PC-3 (cell line): Measurements from ENCODE around the gene LCLAT1. TPM values are rescaled to one million over a fixed set of nuclear protein-coding genes. Genes with fewer than 3 reads are reported as not detected.
A peak's percentile ranks its signal among the peaks of the same experiment; 100 is the strongest.

ENCODE experiments used
- ATAC-seq: fragments of 200-7000 bp; cut with Tn5 transposase; 2 replicates; pipeline ENCODE4 v1.9.1; 2020; ENCODE audit warnings: mild to moderate bottlenecking, moderate library complexity
- BruUV-seq: library from RNA; stranded (reverse); fragments of 400-500 nt; replicated peaks from 2 replicates; lab custom pipeline; 2021; lab: Mats Ljungman, UMichigan
- CTCF ChIA-PET: fragments of 300-600 bp; sonication (Branson Sonifier 250); formaldehyde crosslinking; loops from one replicate; lab custom pipeline; 2022; ENCODE audit warnings: antibody characterized with exemption; lab: Charles Lee
- POLR2A ChIA-PET: fragments of 300-600 bp; sonication (Branson Sonifier 250); formaldehyde crosslinking; loops from one replicate; lab custom pipeline; 2022; ENCODE audit warnings: antibody characterized with exemption; ENCODE audit not compliant: unreplicated experiment; lab: Charles Lee
- DNase-seq: peaks from one replicate; pipeline ENCODE4 v3.0.0-alpha.2; 2015
- H2AFZ ChIP-seq: fragments of 300-600 bp; sonication (generic); 2 replicates; pipeline ENCODE4 v1.6.0; 2016; ENCODE audit warnings: antibody characterized with exemption, low read length
- H3F3A ChIP-seq: fragments of 300-600 bp; sonication (generic); one replicate; pipeline ENCODE4 v1.6.0; 2017; ENCODE audit warnings: antibody characterized with exemption, low read length, control low read depth, mild to moderate bottlenecking; ENCODE audit not compliant: unreplicated experiment
- H3K27ac ChIP-seq: fragments of 300-600 bp; sonication (generic); 2 replicates; pipeline ENCODE4 v1.5.1; 2016; ENCODE audit warnings: mild to moderate bottlenecking, low read length
- H3K27me3 ChIP-seq: fragments of 300-600 bp; sonication (generic); 2 replicates; pipeline ENCODE4 v1.6.1; 2016; ENCODE audit warnings: low read length, mixed read lengths
- H3K36me3 ChIP-seq: fragments of 300-600 bp; sonication (generic); 2 replicates; pipeline ENCODE4 v1.6.1; 2016; ENCODE audit warnings: low read depth, mixed run types, low read length, mixed read lengths
- H3K4me1 ChIP-seq: fragments of 300-600 bp; sonication (generic); 2 replicates; pipeline ENCODE4 v1.5.1; 2016; ENCODE audit warnings: low read length; ENCODE audit not compliant: insufficient read depth
- H3K4me2 ChIP-seq: fragments of 300-600 bp; sonication (generic); 2 replicates; pipeline ENCODE4 v1.6.0; 2016; ENCODE audit warnings: low read length
- H3K4me3 ChIP-seq: fragments of 300-600 bp; sonication (generic); 2 replicates; pipeline ENCODE4 v1.5.1; 2016; ENCODE audit warnings: mild to moderate bottlenecking, low read length, mixed read lengths
- H3K79me2 ChIP-seq: fragments of 300-600 bp; sonication (generic); 2 replicates; pipeline ENCODE4 v1.6.1; 2017; ENCODE audit warnings: low read length, mixed read lengths
- H3K9ac ChIP-seq: fragments of 300-600 bp; sonication (generic); 2 replicates; pipeline ENCODE4 v1.6.0; 2016; ENCODE audit warnings: mild to moderate bottlenecking, low read length
- H3K9me2 ChIP-seq: fragments of 300-600 bp; sonication (generic); replicated peaks from 2 replicates; pipeline ENCODE4 v1.6.1; 2016; ENCODE audit warnings: mixed run types, low read length, mixed read lengths
- H3K9me3 ChIP-seq: fragments of 300-600 bp; sonication (generic); 2 replicates; pipeline ENCODE4 v1.6.1; 2016; ENCODE audit warnings: low read length, mixed read lengths
- H4K20me1 ChIP-seq: fragments of 300-600 bp; sonication (generic); 2 replicates; pipeline ENCODE4 v1.6.1; 2016; ENCODE audit warnings: low read length, mixed read lengths
- EZH2 ChIP-seq: fragments of 300-600 bp; sonication (generic); IDR thresholded peaks from one replicate; pipeline ENCODE4 v1.6.1; 2017; ENCODE audit warnings: antibody characterized with exemption, mild to moderate bottlenecking, low read length; ENCODE audit not compliant: unreplicated experiment
- EZH2phosphoT487 ChIP-seq: fragments of 300-600 bp; sonication (generic); IDR thresholded peaks from 2 replicates; pipeline ENCODE4 v1.6.1; 2018; ENCODE audit warnings: mild to moderate bottlenecking, antibody characterized with exemption, low read length, borderline replicate concordance
- intact Hi-C: fragments of 100-400 bp; cut with micrococcal nuclease; formaldehyde crosslinking; loops from 2 replicates; pipeline ENCODE4 v1.9.0; 2023
- total RNA-seq: library from RNA; depleted of rRNA; stranded (reverse); fragments of >200 nt; gene quantifications from 2 replicates; pipeline ENCODE4 v1.2.3, GENCODE V29; 2014
- TF ChIP-seq, protein P1 (sequence below): fragments of 300-600 bp; sonication (generic); conservative IDR thresholded peaks from 2 replicates; pipeline ENCODE4 v1.5.1; 2017; ENCODE audit warnings: antibody characterized with exemption, low read depth, mild to moderate bottlenecking, low read length

Gene LCLAT1
- total RNA-seq, 1 experiment from 2014 or later: 22.0 TPM

DNA sequence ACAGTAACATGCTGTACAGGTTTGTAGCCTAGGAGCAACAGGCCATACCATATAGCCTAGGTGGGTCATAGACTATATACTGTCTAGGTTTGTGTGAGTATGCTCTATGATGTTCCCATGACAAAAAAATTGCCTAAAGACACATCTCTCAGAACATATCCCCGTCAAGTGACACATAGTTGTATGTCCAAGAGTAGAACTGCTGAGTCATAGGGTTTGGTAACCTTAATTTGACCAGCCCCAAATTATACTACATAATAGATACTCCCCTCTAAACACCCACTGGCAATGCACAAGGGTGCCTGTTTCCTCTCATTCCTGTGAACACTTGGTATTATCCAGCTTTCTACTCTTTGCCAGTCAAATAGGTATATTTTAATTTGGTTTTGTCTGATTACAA is 161.6 kb downstream of the LCLAT1 start:
- no peak overlapping the region for H3K4me2 ChIP-seq
- no peak overlapping the region for H3K4me3 ChIP-seq
- intact Hi-C loops: no loop called here
- H4K20me1 ChIP-seq: no peaks in the 10 kb centered on the region
- no TSS peak for BruUV-seq
- TF ChIP-seq EZH2phosphoT487 (no peak), EZH2 (no peak)
- TF ChIP-seq, protein P1, sequence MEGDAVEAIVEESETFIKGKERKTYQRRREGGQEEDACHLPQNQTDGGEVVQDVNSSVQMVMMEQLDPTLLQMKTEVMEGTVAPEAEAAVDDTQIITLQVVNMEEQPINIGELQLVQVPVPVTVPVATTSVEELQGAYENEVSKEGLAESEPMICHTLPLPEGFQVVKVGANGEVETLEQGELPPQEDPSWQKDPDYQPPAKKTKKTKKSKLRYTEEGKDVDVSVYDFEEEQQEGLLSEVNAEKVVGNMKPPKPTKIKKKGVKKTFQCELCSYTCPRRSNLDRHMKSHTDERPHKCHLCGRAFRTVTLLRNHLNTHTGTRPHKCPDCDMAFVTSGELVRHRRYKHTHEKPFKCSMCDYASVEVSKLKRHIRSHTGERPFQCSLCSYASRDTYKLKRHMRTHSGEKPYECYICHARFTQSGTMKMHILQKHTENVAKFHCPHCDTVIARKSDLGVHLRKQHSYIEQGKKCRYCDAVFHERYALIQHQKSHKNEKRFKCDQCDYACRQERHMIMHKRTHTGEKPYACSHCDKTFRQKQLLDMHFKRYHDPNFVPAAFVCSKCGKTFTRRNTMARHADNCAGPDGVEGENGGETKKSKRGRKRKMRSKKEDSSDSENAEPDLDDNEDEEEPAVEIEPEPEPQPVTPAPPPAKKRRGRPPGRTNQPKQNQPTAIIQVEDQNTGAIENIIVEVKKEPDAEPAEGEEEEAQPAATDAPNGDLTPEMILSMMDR: no peak
- ATAC-seq (peak; percentile 15; the same call in 1 of the 2 replicates), DNase-seq (peak; percentile 29)
- no peak overlapping the region for H3K27ac ChIP-seq
- H3K79me2 ChIP-seq: no peaks in the 10 kb centered on the region
- ChIA-PET POLR2A (no interaction called here), CTCF (interaction anchor here (0.6 kb wide), 1 partner anchor 103 kb away, joined by 3 read pairs; no protein-coding TSS in a partner anchor)
- no peak overlapping the region for H2AFZ ChIP-seq
- no peaks in the 10 kb centered on the region for H3K36me3 ChIP-seq
- H3K9ac ChIP-seq: no peak overlapping the region
- H3F3A ChIP-seq: no peaks in the 10 kb centered on the region
- H3K27me3 ChIP-seq: no peaks in the 10 kb centered on the region
- no peaks in the 10 kb centered on the region for H3K9me3 ChIP-seq
- no peaks in the 10 kb centered on the region for H3K4me1 ChIP-seq
- no peaks in the 10 kb centered on the region for H3K9me2 ChIP-seq

DNA sequence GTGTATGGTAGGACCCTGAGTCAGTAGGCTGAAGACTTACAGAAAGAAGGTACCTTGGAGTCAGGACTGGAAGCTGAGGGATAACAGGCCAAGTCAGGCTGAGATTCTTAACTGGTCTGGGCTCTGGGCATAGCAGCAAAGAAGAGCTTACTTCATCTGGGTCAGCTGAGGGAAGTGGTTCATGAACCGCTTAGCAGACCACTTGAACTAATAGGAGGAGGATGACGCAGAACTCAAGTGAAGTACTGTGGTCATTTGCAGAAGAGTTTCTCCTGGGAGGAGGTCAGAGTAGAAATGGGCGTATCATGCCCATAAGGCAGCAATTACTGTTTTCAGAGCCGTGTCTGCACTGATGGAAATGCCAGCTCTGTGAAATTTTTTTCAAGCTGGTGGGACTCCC is 164.5 kb downstream of the LCLAT1 start:
- ATAC-seq (no peak), DNase-seq (no peak)
- Histone ChIP-seq H3K27me3 (no peaks in the 10 kb centered on the region), H3F3A (no peaks in the 10 kb centered on the region), H3K27ac (no peak overlapping the region), H3K4me2 (no peak overlapping the region), H3K4me1 (no peaks in the 10 kb centered on the region), H3K9me3 (no peaks in the 10 kb centered on the region), H3K4me3 (no peak overlapping the region), H3K9me2 (no peaks in the 10 kb centered on the region), H3K36me3 (no peaks in the 10 kb centered on the region), H3K79me2 (no peaks in the 10 kb centered on the region), H4K20me1 (no peaks in the 10 kb centered on the region), H3K9ac (no peak overlapping the region), H2AFZ (no peak overlapping the region)
- intact Hi-C loops: no loop called here
- TF ChIP-seq EZH2: no peak
- TF ChIP-seq, protein P1: no peak
- TF ChIP-seq EZH2phosphoT487: no peak
- ChIA-PET CTCF (no interaction called here), POLR2A (no interaction called here)
- no TSS peak for BruUV-seq

DNA sequence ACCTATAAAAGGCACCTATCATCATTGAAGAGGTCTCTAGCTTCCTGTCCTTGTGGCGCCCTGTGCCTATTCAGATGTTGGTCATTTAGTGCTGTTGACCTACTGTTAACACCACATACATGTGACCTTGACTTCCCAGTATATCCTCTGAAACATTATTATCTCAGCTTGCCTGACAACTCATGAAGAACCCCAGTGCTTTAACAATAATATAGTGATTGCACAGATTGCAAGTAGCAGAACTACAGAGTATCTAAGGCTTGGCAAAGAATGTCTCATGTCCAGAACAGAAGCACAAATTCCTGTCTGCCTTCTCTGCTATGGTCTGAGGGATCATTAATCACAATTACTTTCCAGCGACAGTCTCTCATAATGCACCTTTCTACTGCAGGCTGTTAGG is 165.3 kb downstream of the LCLAT1 start:
- no peaks in the 10 kb centered on the region for H3K79me2 ChIP-seq
- BruUV-seq: no TSS peak
- CTCF ChIA-PET: no interaction called here
- DNase-seq (no peak), ATAC-seq (no peak)
- no peaks in the 10 kb centered on the region for H3K27me3 ChIP-seq
- no peaks in the 10 kb centered on the region for H3K36me3 ChIP-seq
- H3K4me1 ChIP-seq: no peaks in the 10 kb centered on the region
- 0 out of 2 replicates have a peak, but pooled peaks cover 5% of the 10 kb centered on the region for H3K9me3 ChIP-seq
- H4K20me1 ChIP-seq: no peaks in the 10 kb centered on the region
- no peak overlapping the region for H3K4me3 ChIP-seq
- H2AFZ ChIP-seq: no peak overlapping the region
- H3K9ac ChIP-seq: no peak overlapping the region
- no peak for TF ChIP-seq EZH2
- no peak for TF ChIP-seq EZH2phosphoT487
- TF ChIP-seq, protein P1: no peak
- POLR2A ChIA-PET: no interaction called here
- H3F3A ChIP-seq: no peaks in the 10 kb centered on the region
- intact Hi-C loops: no loop called here
- H3K4me2 ChIP-seq: no peak overlapping the region
- no peaks in the 10 kb centered on the region for H3K9me2 ChIP-seq
- H3K27ac ChIP-seq: no peak overlapping the region
